D721Med (cell line): ENCODE measurements around the gene ZNF620.
A peak's percentile ranks its signal among the peaks of the same experiment; 100 is the strongest.

Experiments used
- DNase-seq: peaks from one replicate; pipeline ENCODE4 v3.0.0; 2011; ENCODE audit warnings: low spot score; ENCODE audit not compliant: insufficient read length
- FAIRE-seq: peaks from 2 replicates; lab custom pipeline; 2011; peaks lifted over from hg19 to GRCh38; lab: Jason Lieb, UNC
- TF ChIP-seq, protein P1 (sequence below): IDR thresholded peaks from 2 replicates; pipeline ENCODE4 v1.5.1; 2012; ENCODE audit warnings: mild to moderate bottlenecking, control low read depth; ENCODE audit not compliant: insufficient read depth; ENCODE audit errors: missing control alignments

The ZNF620 gene

DNA sequence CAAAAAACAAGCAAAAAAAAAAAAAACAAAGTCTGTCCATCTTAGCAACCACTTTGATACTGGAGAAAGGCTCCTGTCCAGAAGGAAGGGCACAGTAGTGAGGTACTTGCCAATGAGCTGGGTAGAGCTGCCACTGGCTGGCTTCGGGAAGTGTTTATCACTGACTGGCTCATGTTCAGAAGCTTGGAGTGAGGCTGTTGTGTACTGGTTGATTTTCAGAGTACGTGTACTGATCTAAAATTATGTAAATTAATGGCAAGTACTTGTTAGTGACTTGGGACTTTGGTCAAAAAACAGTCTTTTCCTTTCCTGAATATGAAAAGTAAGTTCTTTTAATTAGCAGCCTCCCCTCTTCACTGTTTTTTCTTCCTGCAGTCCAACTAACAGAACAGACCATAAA lies 17.9 kb downstream of the ZNF620 start:
- FAIRE-seq (no peak), DNase-seq (no peak)
- TF ChIP-seq, protein P1, sequence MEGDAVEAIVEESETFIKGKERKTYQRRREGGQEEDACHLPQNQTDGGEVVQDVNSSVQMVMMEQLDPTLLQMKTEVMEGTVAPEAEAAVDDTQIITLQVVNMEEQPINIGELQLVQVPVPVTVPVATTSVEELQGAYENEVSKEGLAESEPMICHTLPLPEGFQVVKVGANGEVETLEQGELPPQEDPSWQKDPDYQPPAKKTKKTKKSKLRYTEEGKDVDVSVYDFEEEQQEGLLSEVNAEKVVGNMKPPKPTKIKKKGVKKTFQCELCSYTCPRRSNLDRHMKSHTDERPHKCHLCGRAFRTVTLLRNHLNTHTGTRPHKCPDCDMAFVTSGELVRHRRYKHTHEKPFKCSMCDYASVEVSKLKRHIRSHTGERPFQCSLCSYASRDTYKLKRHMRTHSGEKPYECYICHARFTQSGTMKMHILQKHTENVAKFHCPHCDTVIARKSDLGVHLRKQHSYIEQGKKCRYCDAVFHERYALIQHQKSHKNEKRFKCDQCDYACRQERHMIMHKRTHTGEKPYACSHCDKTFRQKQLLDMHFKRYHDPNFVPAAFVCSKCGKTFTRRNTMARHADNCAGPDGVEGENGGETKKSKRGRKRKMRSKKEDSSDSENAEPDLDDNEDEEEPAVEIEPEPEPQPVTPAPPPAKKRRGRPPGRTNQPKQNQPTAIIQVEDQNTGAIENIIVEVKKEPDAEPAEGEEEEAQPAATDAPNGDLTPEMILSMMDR: no peak

DNA sequence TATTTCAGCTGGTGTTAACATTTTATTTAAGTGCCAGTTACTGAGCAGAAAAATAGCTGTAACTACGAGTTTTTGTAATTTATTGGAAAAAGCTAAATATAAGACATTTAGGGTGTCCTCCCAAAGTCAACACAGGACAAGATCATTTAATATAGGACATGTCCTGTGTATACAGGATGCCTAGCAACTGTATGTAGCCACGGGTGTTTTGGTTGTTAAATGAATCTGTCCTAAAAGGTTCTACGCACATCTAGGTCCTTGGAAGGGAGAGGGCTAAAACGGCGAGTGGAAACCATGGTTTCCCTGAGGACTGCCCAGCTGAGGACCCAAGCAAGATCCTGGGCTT lies 18.4 kb downstream of the ZNF620 start:
- DNase-seq (no peak), FAIRE-seq (no peak)
- TF ChIP-seq, protein P1: no peak

DNA sequence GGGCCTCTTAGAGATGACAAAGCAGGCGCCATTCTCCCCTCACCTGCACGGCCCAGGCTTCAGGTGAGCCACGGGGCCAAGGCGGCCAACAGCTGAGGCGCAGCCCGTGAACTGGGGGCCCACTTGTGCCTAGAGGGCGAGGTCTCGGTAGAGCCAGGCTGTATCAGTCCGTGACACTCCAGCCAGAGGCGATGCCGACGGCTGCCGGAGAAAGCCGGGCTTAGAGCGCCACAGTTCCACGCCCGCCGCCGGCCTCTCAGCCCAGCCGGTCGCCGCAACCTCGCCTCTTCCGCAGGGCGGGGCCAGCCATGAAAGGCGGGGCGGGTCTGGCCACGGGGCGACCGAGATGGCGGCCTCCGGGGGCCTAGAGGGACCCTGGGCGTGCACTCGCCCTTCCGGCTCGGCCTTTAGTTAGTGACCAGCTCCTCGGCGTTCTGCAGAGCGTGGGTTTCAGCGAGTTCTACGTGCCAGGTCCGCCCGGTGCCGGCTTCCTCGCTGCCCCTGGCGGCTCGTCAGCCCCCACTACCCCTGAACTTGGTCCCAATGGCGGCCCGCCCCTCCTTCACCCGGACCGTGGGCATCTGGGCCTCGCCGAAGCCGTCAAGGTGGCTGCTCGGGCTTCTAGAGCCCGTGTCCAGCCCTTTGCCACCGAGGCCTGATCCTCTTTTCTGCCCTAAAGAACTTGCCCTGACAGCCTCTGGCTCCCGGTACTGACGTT lies 18.9 kb downstream of the ZNF620 start, which contains the start of gene ZNF621:
TSS of gene ZNF621 (plus strand) at position 393 of the 718 bp plus-strand sequence. CDS start 881 bp downstream, outside the sequence.
- FAIRE-seq (no peak), DNase-seq (peak; percentile 87)
- TF ChIP-seq, protein P1: no peak

DNA sequence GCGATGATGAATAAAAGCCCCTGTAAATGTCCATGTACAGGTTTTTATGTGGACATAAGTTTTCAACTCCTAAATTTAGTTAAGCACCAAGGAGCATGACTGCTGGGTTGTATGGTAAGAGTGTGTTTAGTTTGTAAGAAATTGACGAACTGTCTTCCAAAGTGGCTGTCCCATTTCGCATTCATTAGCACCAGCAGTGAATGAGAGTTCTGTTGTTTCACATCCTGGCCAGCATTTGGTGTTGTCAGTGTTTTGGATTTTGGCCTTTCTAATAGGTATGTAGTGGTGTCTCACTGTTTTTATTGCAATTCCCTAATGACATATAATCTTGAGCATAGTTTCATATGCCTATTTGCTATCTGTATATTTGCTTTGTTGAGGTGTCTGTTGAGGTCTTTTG lies 22.6 kb downstream of the ZNF620 start:
- FAIRE-seq (no peak), DNase-seq (no peak)
- TF ChIP-seq, protein P1: no peak

DNA sequence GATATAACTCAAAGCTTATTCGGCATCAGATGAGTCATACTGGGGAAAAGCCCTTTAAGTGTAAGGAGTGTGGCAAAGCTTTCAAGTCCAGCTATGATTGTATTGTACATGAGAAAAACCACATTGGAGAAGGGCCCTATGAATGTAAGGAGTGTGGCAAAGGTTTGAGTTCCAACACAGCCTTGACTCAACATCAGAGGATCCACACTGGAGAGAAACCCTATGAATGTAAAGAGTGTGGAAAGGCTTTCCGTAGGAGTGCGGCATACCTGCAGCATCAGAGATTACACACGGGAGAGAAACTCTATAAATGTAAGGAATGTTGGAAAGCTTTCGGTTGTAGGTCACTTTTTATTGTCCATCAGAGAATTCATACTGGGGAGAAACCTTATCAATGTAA lies 26.4 kb downstream of the ZNF620 start:
- FAIRE-seq (no peak), DNase-seq (no peak)
- TF ChIP-seq, protein P1: no peak

DNA sequence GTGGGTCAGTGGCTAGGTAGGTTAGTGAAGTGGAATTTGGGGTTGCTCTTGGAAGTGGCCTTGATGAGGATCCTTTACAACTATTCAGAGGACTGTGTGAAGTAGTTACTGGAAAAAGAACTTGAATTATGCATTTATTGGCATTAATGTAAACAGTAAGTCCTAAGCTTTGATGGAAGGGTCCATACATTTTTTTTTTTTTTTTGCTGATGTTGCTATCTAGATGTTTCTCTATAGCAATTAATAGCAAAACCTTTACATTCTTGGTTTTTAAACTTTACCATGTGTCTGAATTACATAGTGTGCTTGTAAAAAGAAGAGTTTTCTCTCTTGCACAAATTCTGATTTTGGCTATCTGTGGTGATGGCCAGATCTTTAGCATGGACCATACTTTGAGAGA lies 28.4 kb downstream of the ZNF620 start:
- FAIRE-seq (no peak), DNase-seq (no peak)
- TF ChIP-seq, protein P1: no peak

DNA sequence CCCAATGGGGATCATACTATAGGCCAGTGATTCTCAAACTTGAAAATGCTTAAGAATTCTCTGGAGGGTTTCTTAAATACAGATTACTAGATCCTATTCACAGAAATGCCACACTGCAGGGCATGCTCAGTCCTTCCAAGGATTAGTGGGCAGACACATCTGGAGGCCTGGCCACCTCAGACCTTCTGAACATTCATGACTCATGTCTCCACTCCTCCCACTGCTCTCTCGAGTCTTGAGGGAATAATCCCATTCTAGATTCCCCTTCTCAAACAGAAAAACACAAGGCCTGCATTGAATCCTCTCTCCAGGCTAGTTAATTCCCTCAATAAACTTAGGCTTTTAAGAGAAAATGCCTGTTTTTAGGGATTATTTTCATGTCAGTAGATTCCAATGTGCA lies 41.0 kb downstream of the ZNF620 start:
- FAIRE-seq (no peak), DNase-seq (no peak)
- TF ChIP-seq, protein P1: no peak
